H1 (cell line): ENCODE measurements around the gene KRT9. TPM values are rescaled to one million over a fixed set of nuclear protein-coding genes. Genes with fewer than 3 reads are reported as not detected.

Experiments
- BCL11A ChIP-seq, 2 experiments: IDR thresholded peaks; one replicate each; pipeline ENCODE4 v1.6.1; 2011; ENCODE audit warnings: low read depth in 2 of 2, low read length in 2 of 2, mild to moderate bottlenecking in 2 of 2
- CHD2 ChIP-seq: IDR thresholded peaks from 2 replicates; pipeline ENCODE4 v1.6.1; 2012; ENCODE audit warnings: low read length, improper control_type of control experiment
- JUN ChIP-seq: IDR thresholded peaks from 2 replicates; pipeline ENCODE4 v1.6.1; 2011; ENCODE audit warnings: low read depth, mild to moderate bottlenecking, improper control_type of control experiment, low read length
- NRF1 ChIP-seq: IDR thresholded peaks from 2 replicates; pipeline ENCODE4 v1.6.1; 2011; ENCODE audit warnings: mild to moderate bottlenecking, low read depth, low read length, improper control_type of control experiment
- RBBP5 ChIP-seq: IDR thresholded peaks from 2 replicates; pipeline ENCODE4 v1.7.1; 2012; ENCODE audit warnings: low read depth, mild to moderate bottlenecking, inconsistent platforms, low read length, moderate library complexity, borderline replicate concordance
- RXRA ChIP-seq: IDR thresholded peaks from 2 replicates; pipeline ENCODE4 v1.6.1; 2011; ENCODE audit warnings: low read depth, mild to moderate bottlenecking, low read length, moderate library complexity; ENCODE audit not compliant: insufficient read depth
- SIX5 ChIP-seq: IDR thresholded peaks from 2 replicates; pipeline ENCODE4 v1.6.1; 2011; ENCODE audit warnings: mild to moderate bottlenecking, low read depth, low read length
- TCF12 ChIP-seq: IDR thresholded peaks from 2 replicates; pipeline ENCODE4 v1.6.1; 2011; ENCODE audit warnings: low read depth, mild to moderate bottlenecking, low read length
- microRNA-seq, 2 experiments: library from miRNA; unstranded; fragments of <30 nt; microRNA quantifications; one replicate each; pipeline versions ENCODE4 to v1.2.0, GENCODE V29; 2016 to 2020; ENCODE audit warnings: borderline microRNAs expressed in 2 of 2, borderline number of aligned reads in 2 of 2, borderline replicate concordance in 1 of 2
- polyA plus RNA-seq, 7 experiments: library from polyadenylated mRNA; depleted of rRNA in 3 of 7; stranded (reverse) in 5 of 7; unstranded in 2 of 7; fragments of >200 nt in 5 of 7; fragments of 200-250 nt in 2 of 7; gene quantifications; 1 replicate in 5 of 7; 2 replicates in 1 of 7; 4 replicates in 1 of 7; pipeline versions ENCODE4 v1.2.1 to v1.2.3, GENCODE V29; 2011 to 2013; ENCODE audit warnings: missing spikeins in 2 of 7, mixed read lengths in 2 of 7
- total RNA-seq: library from RNA; stranded (reverse); fragmentation: NEBNext Ultra II Directional; extraction: Animal tissue kit (Norgen Biotek cat#: 25700); gene quantifications from 2 replicates; pipeline ENCODE4 v1.2.1, GENCODE V29; 2021

The KRT9 gene
- total and polyA plus RNA-seq, 2 of the 8 experiments (the other 6 are each of a cell fraction or from before 2014, with no cell fraction given): not detected

DNA sequence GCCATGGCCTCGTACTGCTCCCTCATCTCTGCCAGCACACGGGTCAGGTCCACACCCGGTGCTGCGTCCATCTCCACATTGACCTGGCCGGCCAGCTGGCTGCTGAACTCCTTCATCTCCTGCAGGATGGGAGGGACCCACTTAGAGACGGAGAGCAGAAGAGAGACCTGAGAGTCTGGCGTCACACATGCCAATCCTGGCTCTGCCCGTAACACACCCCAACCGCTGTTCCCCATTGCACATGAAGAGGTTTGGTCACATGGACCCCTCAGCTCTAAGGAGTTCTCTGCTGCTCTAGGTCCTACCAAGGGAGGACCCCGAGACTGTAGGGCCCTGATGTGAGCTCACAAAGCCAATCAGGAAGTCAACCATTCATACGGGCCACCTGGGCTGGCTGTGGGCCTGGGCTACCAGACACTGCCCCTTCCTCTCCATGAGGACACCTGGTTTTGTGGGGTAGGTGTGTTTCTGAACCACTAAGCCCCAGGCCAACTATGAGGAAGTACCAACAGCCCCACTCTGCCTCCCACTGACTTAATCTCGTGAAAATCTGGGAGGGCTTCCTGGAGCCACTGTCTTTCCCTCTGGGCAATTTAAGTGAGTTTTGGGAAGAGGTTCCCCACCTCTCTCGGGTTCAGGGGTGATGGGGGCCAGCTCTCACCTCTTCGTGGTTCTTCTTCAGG lies 55.6 kb downstream of the KRT9 start (continued):
- TF ChIP-seq CHD2 (no peak), BCL11A (IDR thresholded peaks at IDR 0.05; ENCODE audit: low read depth in 2 of 2, low read length in 2 of 2) (no peak), TCF12 (no peak), RBBP5 (no peak), RXRA (no peak), NRF1 (no peak), JUN (no peak), SIX5 (no peak)

Small RNAs within 50 kb of the gene (microRNA-seq; reads per million reads assigned to microRNA genes)
- gene MIR6510: 0 reads per million in 2 experiments

Other genes with a start within 250 kb of the KRT9 start
- gene KRT33A, start 221.2 kb downstream of the KRT9 start, total RNA-seq: not detected in 2 replicates
- not detected in 2 replicates for gene KRT33A, start 221.2 kb downstream of the KRT9 start, polyA plus RNA-seq (2011; rRNA removed)
- not detected in 2 replicates for gene KRT33B, start 202.2 kb downstream of the KRT9 start, total RNA-seq
- gene KRT33B, start 202.2 kb downstream of the KRT9 start, polyA plus RNA-seq (2011; rRNA removed): not detected in 2 replicates
- gene KRT34, start 189.8 kb downstream of the KRT9 start, total RNA-seq: not detected in 2 replicates
- gene KRT34, start 189.8 kb downstream of the KRT9 start, polyA plus RNA-seq (2011; rRNA removed): not detected in 2 replicates
- gene KRT31, start 174.5 kb downstream of the KRT9 start, total RNA-seq: not detected in 2 replicates
- gene KRT31, start 174.5 kb downstream of the KRT9 start, polyA plus RNA-seq (2011; rRNA removed): not detected in 2 replicates
- not detected in 2 replicates for gene KRT37, start 147.5 kb downstream of the KRT9 start, total RNA-seq
- gene KRT37, start 147.5 kb downstream of the KRT9 start, polyA plus RNA-seq (2011; rRNA removed): not detected in 2 replicates
- gene KRT38, start 131.1 kb downstream of the KRT9 start, total RNA-seq: not detected in 2 replicates
- not detected in 2 replicates for gene KRT38, start 131.1 kb downstream of the KRT9 start, polyA plus RNA-seq (2011; rRNA removed)
- gene KRT32, start 104.7 kb downstream of the KRT9 start, total RNA-seq: not detected in 2 replicates
- not detected in 2 replicates for gene KRT32, start 104.7 kb downstream of the KRT9 start, polyA plus RNA-seq (2011; rRNA removed)
- not detected in 2 replicates for gene KRT35, start 90.9 kb downstream of the KRT9 start, total RNA-seq
- not detected in 2 replicates for gene KRT35, start 90.9 kb downstream of the KRT9 start, polyA plus RNA-seq (2011; rRNA removed)
- not detected in 2 replicates for gene KRT36, start 82.1 kb downstream of the KRT9 start, total RNA-seq
- not detected in 2 replicates for gene KRT36, start 82.1 kb downstream of the KRT9 start, polyA plus RNA-seq (2011; rRNA removed)
- gene KRT13, start 66.4 kb downstream of the KRT9 start, total RNA-seq: not detected in 2 replicates
- gene KRT13, start 66.4 kb downstream of the KRT9 start, polyA plus RNA-seq (2011; rRNA removed): 0.09 and 0.17 TPM in 2 replicates
- 0.13 and 0.21 TPM in 2 replicates for gene KRT15, start 53.2 kb downstream of the KRT9 start, total RNA-seq
- gene KRT15, start 53.2 kb downstream of the KRT9 start, polyA plus RNA-seq (2011; rRNA removed): 0.09 and 0.11 TPM in 2 replicates
- 122 and 137 TPM in 2 replicates for gene KRT19, start 43.8 kb downstream of the KRT9 start, total RNA-seq
- 120 and 192 TPM in 2 replicates for gene KRT19, start 43.8 kb downstream of the KRT9 start, polyA plus RNA-seq (2011; rRNA removed)
- not detected in 2 replicates for gene KRT14, start 14.8 kb upstream of the KRT9 start, total RNA-seq
- 0.13 and 0.35 TPM in 2 replicates for gene KRT14, start 14.8 kb upstream of the KRT9 start, polyA plus RNA-seq (2011; rRNA removed)
- gene KRT16, start 40.7 kb upstream of the KRT9 start, total RNA-seq: not detected in 2 replicates
- gene KRT16, start 40.7 kb upstream of the KRT9 start, polyA plus RNA-seq (2011; rRNA removed): not detected in 2 replicates
- 0.36 and 0.50 TPM in 2 replicates for gene KRT17, start 52.5 kb upstream of the KRT9 start, total RNA-seq
- 0.95 and 0.96 TPM in 2 replicates for gene KRT17, start 52.5 kb upstream of the KRT9 start, polyA plus RNA-seq (2011; rRNA removed)
- gene EIF1, start 116.8 kb upstream of the KRT9 start, total RNA-seq: 528 and 539 TPM in 2 replicates
- 89.3 and 175 TPM in 2 replicates for gene EIF1, start 116.8 kb upstream of the KRT9 start, polyA plus RNA-seq (2011; rRNA removed)
- not detected in 2 replicates for gene GAST, start 140.3 kb upstream of the KRT9 start, total RNA-seq
- gene GAST, start 140.3 kb upstream of the KRT9 start, polyA plus RNA-seq (2011; rRNA removed): not detected in 2 replicates
- 3.6 and 3.8 TPM in 2 replicates for gene HAP1, start 162.6 kb upstream of the KRT9 start, total RNA-seq
- gene HAP1, start 162.6 kb upstream of the KRT9 start, polyA plus RNA-seq (2011; rRNA removed): 2.3 and 3.4 TPM in 2 replicates
- 98.6 and 102 TPM in 2 replicates for gene JUP, start 214.7 kb upstream of the KRT9 start, total RNA-seq
- 62.8 and 125 TPM in 2 replicates for gene JUP, start 214.7 kb upstream of the KRT9 start, polyA plus RNA-seq (2011; rRNA removed)
- gene P3H4, start 239.9 kb upstream of the KRT9 start, total RNA-seq: 22.6 and 23.4 TPM in 2 replicates
- 26.7 and 36.6 TPM in 2 replicates for gene P3H4, start 239.9 kb upstream of the KRT9 start, polyA plus RNA-seq (2011; rRNA removed)
- 173 and 179 TPM in 2 replicates for gene FKBP10, start 240.9 kb upstream of the KRT9 start, total RNA-seq
- gene FKBP10, start 240.9 kb upstream of the KRT9 start, polyA plus RNA-seq (2011; rRNA removed): 283 and 410 TPM in 2 replicates